Activated T-cell treated with anti-CD3 and anti-CD28 coated beads for 1 hour (primary cell): ENCODE measurements around the gene COA5.

Experiments
- DNase-seq: peaks from one replicate; pipeline ENCODE4 v3.0.0-alpha.2; 2020; ENCODE audit warnings: low read depth

The COA5 gene

DNA sequence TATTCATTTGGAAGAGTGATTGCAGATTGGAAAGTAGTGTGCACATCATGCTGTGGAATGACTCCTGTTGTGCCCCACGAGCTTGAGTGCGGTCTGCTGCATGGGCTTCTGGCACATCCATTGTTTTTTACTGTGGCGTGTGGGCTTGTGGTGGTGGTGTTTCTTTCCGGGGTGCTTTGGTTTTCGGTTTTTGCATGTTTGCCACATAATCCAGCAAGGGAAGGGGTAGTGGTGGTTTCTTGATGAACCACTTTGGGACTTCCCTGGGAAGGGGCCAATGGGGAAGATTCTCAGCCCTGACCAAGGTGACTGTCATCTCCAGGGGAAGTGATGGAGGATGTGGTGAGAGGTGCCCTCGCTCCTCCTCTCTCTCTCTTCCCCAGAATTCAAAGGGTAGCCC is 57.0 kb downstream of the COA5 start:
- no peak for DNase-seq

DNA sequence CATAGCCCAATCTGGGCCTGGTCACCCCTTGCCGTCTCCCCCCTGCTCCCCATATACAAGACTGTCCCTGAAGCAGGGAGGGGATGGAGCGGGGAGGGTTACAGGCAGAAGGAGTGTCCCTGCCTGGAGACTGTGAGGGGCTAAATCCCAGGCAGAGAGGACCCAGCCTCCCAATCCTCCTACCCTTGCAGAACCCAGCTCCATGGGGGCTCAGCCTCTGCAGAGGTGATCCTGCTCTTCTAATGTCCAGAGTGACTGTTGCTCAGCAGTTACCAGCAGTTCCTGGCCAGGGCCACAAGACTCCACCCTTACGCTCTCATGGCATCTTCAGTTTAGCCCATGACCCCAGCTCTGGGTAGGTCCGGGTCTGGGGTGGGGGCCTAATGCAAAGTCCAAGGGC is 58.1 kb downstream of the COA5 start:
- DNase-seq: no peak
